ENCODE data around the gene MRPL33. TPM values are rescaled to one million over a fixed set of nuclear protein-coding genes. Genes with fewer than 3 reads are reported as not detected.

Gene MRPL33
- total RNA-seq, 1 experiment from 2014 or later = 66.8 TPM

DNA sequence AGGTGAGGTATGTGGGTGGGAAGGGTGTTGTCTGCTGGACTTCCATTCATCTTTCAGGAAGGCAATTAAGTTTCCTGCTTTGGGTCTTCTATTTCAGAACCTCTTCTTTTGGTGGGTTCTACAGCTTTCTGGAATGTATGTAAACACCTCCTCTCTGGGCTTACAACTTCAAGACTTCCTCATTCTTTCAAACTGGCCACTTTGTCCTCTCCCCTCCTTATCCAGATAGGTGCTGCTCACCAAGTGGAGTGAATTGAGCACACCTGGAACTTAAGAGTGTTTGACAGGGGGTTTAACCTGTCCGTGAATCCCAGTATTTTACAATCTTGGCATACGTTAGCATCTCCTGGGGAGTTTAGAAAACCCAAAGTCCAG lies 5.2 kb upstream of the MRPL33 start:
- no peak overlapping the region for H4K91ac ChIP-seq (ENCODE audit: insufficient read length, low read depth, low read length)
- Mint-ChIP-seq H3K27me3 (ENCODE audit: low read depth) (peaks cover 8% of the 10 kb centered on the region; the same call in 1 of the 2 replicates), H3K4me1 (peaks cover 6 to 11% of the 10 kb centered on the region in 2 experiments), H3K27ac (no peak overlapping the region), H3K36me3 (ENCODE audit: insufficient read depth in 1 of 3, low read depth in 3 of 3) (peaks cover 0 to 4% (median 0%) of the 10 kb centered on the region in 3 experiments; a peak in 3 of 7 replicates), H3K9me3 (no peaks in the 10 kb centered on the region), H3K4me3 (no peak overlapping the region)
- no peak overlapping the region for H2BK120ac ChIP-seq (ENCODE audit: low read depth, low read length, poor library complexity, severe bottlenecking)
- no peak overlapping the region for H2BK15ac ChIP-seq (ENCODE audit: low read depth, low read length)
- no peak overlapping the region for H3K56ac ChIP-seq (ENCODE audit: insufficient read length, low read depth, low read length)
- no peaks in the 10 kb centered on the region for H3K79me1 ChIP-seq (ENCODE audit: insufficient read depth, low read depth, low read length, poor library complexity, severe bottlenecking)
- DNase-seq = no peak
- no peak overlapping the region for H3K4me2 ChIP-seq (ENCODE audit: insufficient read depth, insufficient read length, low read length)
- no peak overlapping the region for H3K18ac ChIP-seq (ENCODE audit: insufficient read length, low read depth, low read length)
- H2AK5ac ChIP-seq (ENCODE audit: insufficient read length, low read length) = no peak overlapping the region
- no peak overlapping the region for H3K23ac ChIP-seq (ENCODE audit: insufficient read length, low read depth, low read length)
- no peak overlapping the region for H2AFZ ChIP-seq (ENCODE audit: low read length)
- no peaks in the 10 kb centered on the region for H4K20me1 ChIP-seq (ENCODE audit: control insufficient read depth, insufficient read depth, insufficient read length)
- TF ChIP-seq CTCF (conservative IDR thresholded peaks at IDR 0.05) = no peak
- H2BK12ac ChIP-seq (ENCODE audit: insufficient read length, low read depth, low read length) = no peak overlapping the region
- no peak overlapping the region for H4K8ac ChIP-seq (replicated peaks; ENCODE audit: insufficient read length, low read depth, low read length)
- H3K27me3 ChIP-seq (ENCODE audit: insufficient read depth, low read length) = no peaks in the 10 kb centered on the region
- no peak overlapping the region for H3K27ac ChIP-seq (ENCODE audit: insufficient read length, low read depth, low read length)
- H3K4ac ChIP-seq (ENCODE audit: low read depth, low read length) = no peak overlapping the region
- H3K9ac ChIP-seq (ENCODE audit: extremely low read depth, insufficient read length, low read length) = no peak overlapping the region
- no peak overlapping the region for H3K14ac ChIP-seq (ENCODE audit: insufficient read depth, low read length)
- no peaks in the 10 kb centered on the region for H3K9me3 ChIP-seq (ENCODE audit: control insufficient read depth, low read depth, low read length)
- peaks cover 3% of the 10 kb centered on the region for H3K23me2 ChIP-seq (ENCODE audit: insufficient read length, low read depth, low read length, poor library complexity, severe bottlenecking)
- WGBS (ENCODE audit: extremely low coverage, insufficient read length, low lambda C conversion rate) = no CpG with 5 or more reads among the region's 2 CpGs
- no peak overlapping the region for H2BK20ac ChIP-seq (ENCODE audit: low read depth, low read length, poor library complexity, severe bottlenecking)
- H3T11ph ChIP-seq (ENCODE audit: low read length) = no peak overlapping the region
- no peaks in the 10 kb centered on the region for H3K4me1 ChIP-seq (ENCODE audit: insufficient read depth, low read length)
- no peak overlapping the region for H2BK5ac ChIP-seq (ENCODE audit: insufficient read length, low read length)
- H4K5ac ChIP-seq (ENCODE audit: insufficient read length, low read depth, low read length) = no peak overlapping the region
- H3K79me2 ChIP-seq (ENCODE audit: insufficient read depth, low read length) = no peaks in the 10 kb centered on the region

All from H9 (cell line).